Fibroblast of mammary gland (primary cell): ENCODE data around the gene PKD1.

ENCODE experiments used
- DNase-seq: peaks from one replicate; pipeline ENCODE4 v3.0.0-alpha.2; 2010; ENCODE audit warnings: low read depth
- H3K4me3 ChIP-seq: 2 replicates; pipeline ENCODE4 v1.5.1; 2011; ENCODE audit warnings: low read depth, mild to moderate bottlenecking, low read length, moderate library complexity; ENCODE audit not compliant: control insufficient read depth
- CTCF ChIP-seq: conservative IDR thresholded peaks from 2 replicates; pipeline ENCODE4 v1.5.1; 2011; ENCODE audit warnings: low read depth, low read length, inconsistent platforms; ENCODE audit not compliant: control insufficient read depth, insufficient read depth

Gene PKD1

GRCh38 chr16:2179576-2179975, 43.9 kb upstream of the PKD1 start:
- DNase-seq: no peak
- TF ChIP-seq CTCF: no peak
- no peak overlapping the region for H3K4me3 ChIP-seq

GRCh38 chr16:2179107-2179501, 43.4 kb upstream of the PKD1 start:
- TF ChIP-seq CTCF: no peak

GRCh38 chr16:2178321-2179106, 42.8 kb upstream of the PKD1 start:
- TF ChIP-seq CTCF: no peak
- peak; percentile 23 for DNase-seq
- H3K4me3 ChIP-seq: no peak overlapping the region

More at GRCh38 chr16:2179107-2179501, 43.4 kb upstream of the PKD1 start:
- H3K4me3 ChIP-seq: no peak overlapping the region
- DNase-seq: no peak

GRCh38 chr16:2177561-2177960, 41.9 kb upstream of the PKD1 start:
- no peak for DNase-seq
- TF ChIP-seq CTCF: no peak
- no peak overlapping the region for H3K4me3 ChIP-seq

GRCh38 chr16:2177101-2177500, 41.4 kb upstream of the PKD1 start:
- no peak for TF ChIP-seq CTCF
- DNase-seq: no peak
- no peak overlapping the region for H3K4me3 ChIP-seq

GRCh38 chr16:2176047-2176446, 40.3 kb upstream of the PKD1 start:
- TF ChIP-seq CTCF: no peak
- H3K4me3 ChIP-seq: no peak overlapping the region
- DNase-seq: no peak

GRCh38 chr16:2175454-2175853, 39.8 kb upstream of the PKD1 start:
- TF ChIP-seq CTCF: no peak
- no peak overlapping the region for H3K4me3 ChIP-seq
- DNase-seq: no peak
